NB4 (cell line): ENCODE measurements around the gene MRPL14.
"Not testable (repeated sequence)": the region's sequence is repeated elsewhere in the genome, so short reads cannot be mapped to it uniquely, and the experiment has no call there.

Experiments used
- DNase-seq: peaks from one replicate; pipeline ENCODE4 v3.0.0; 2010; ENCODE audit warnings: low read depth
- H3K4me3 ChIP-seq: one replicate; pipeline ENCODE4 v1.5.1; 2011; ENCODE audit warnings: mild to moderate bottlenecking, low read depth, low read length, moderate library complexity
- CTCF ChIP-seq: IDR thresholded peaks from one replicate; pipeline ENCODE4 v1.5.1; 2012; ENCODE audit warnings: low read depth, low read length
- MAX ChIP-seq: IDR thresholded peaks from 2 replicates; pipeline ENCODE4 v1.6.1; 2011; ENCODE audit warnings: low read depth, low read length
- MYC ChIP-seq: IDR thresholded peaks from 2 replicates; pipeline ENCODE4 v1.6.1; 2011; ENCODE audit warnings: low read depth, low read length
- POLR2A ChIP-seq: IDR thresholded peaks from 2 replicates; pipeline ENCODE4 v1.6.1; 2011; ENCODE audit warnings: mild to moderate bottlenecking; ENCODE audit not compliant: insufficient read length; ENCODE audit errors: extremely low read depth

MRPL14 gene

GRCh38 chr6:44097782-44098317 lies 29.4 kb downstream of the MRPL14 start:
- H3K4me3 ChIP-seq = no peak overlapping the region
- no peak for DNase-seq
- TF ChIP-seq CTCF = no peak
- no peak for TF ChIP-seq POLR2A
- TF ChIP-seq MAX = no peak
- TF ChIP-seq MYC = no peak

GRCh38 chr6:44096612-44097011 lies 30.6 kb downstream of the MRPL14 start:
- peak; percentile 77 for DNase-seq
- no peak overlapping the region for H3K4me3 ChIP-seq
- no peak for TF ChIP-seq MYC
- peak; percentile 80 for TF ChIP-seq CTCF
- no peak for TF ChIP-seq POLR2A
- 0 out of 2 replicates have a peak, but pooled peaks have one; percentile 21 for TF ChIP-seq MAX

GRCh38 chr6:44095243-44095623 lies 32.0 kb downstream of the MRPL14 start:
- H3K4me3 ChIP-seq = not testable (repeated sequence)

GRCh38 chr6:44094403-44095242 lies 32.6 kb downstream of the MRPL14 start:
- DNase-seq = no peak
- H3K4me3 ChIP-seq = no peak overlapping the region

More at GRCh38 chr6:44095243-44095623, 32.0 kb downstream of the MRPL14 start:
- not testable (repeated sequence) for DNase-seq

GRCh38 chr6:44093750-44094402 lies 33.4 kb downstream of the MRPL14 start:
- H3K4me3 ChIP-seq = no peak overlapping the region
- TF ChIP-seq MYC (no peak), POLR2A (no peak), MAX (no peak), CTCF (no peak)
- no peak for DNase-seq

More at GRCh38 chr6:44094403-44095242, 32.6 kb downstream of the MRPL14 start:
- TF ChIP-seq MAX = no peak
- no peak for TF ChIP-seq CTCF
- TF ChIP-seq MYC = no peak
- no peak for TF ChIP-seq POLR2A

- DNase-seq = no peak
- no peak overlapping the region for H3K4me3 ChIP-seq
- TF ChIP-seq MYC (no peak), POLR2A (no peak), CTCF (no peak), MAX (no peak)
These were observed 34.2 kb downstream of the MRPL14 start for GRCh38 chr6:44093066-44093465.
